ENCODE measurements around the gene DENR.

DNA sequence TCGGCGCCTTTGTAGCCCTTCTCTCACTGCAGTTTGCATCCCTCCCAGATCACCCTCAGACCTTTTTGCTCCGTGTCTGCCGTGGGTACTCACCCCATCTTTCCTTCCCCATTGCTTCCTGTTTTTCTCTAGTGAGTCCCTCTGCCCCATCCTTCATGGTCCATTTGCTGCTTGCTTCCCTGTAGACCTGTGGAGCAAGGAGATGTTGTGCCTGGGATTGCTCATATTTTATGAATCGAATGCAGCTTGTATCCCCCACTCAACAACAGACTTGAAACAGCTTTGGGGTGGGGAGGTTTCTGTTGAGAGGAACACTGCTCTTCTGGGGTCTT, 661 bp downstream of the DENR start:
- TF ChIP-seq, protein P1, sequence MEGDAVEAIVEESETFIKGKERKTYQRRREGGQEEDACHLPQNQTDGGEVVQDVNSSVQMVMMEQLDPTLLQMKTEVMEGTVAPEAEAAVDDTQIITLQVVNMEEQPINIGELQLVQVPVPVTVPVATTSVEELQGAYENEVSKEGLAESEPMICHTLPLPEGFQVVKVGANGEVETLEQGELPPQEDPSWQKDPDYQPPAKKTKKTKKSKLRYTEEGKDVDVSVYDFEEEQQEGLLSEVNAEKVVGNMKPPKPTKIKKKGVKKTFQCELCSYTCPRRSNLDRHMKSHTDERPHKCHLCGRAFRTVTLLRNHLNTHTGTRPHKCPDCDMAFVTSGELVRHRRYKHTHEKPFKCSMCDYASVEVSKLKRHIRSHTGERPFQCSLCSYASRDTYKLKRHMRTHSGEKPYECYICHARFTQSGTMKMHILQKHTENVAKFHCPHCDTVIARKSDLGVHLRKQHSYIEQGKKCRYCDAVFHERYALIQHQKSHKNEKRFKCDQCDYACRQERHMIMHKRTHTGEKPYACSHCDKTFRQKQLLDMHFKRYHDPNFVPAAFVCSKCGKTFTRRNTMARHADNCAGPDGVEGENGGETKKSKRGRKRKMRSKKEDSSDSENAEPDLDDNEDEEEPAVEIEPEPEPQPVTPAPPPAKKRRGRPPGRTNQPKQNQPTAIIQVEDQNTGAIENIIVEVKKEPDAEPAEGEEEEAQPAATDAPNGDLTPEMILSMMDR (IDR thresholded peaks at IDR 0.05), result no peak
- no peak for TF ChIP-seq POLR2A (IDR thresholded peaks at IDR 0.05)
- no peak for TF ChIP-seq POLR2AphosphoS5 (IDR thresholded peaks at IDR 0.05)
- TF ChIP-seq EP300 (IDR thresholded peaks at IDR 0.05; ENCODE audit: low read depth), result no peak

Data from transverse colon (tissue), 4 donors.